HG03575 (cell line): Measurements from ENCODE around the gene HBD.
"Not testable (repeated sequence)": the region's sequence is repeated elsewhere in the genome, so short reads cannot be mapped to it uniquely, and the experiment has no call there.

Source experiments
- ATAC-seq: cut with Tn5 transposase; IDR thresholded peaks from one replicate; pipeline ENCODE4 v1.9.1; 2021; ENCODE audit not compliant: unreplicated experiment, insufficient number of reproducible peaks, low FRiP score; ENCODE audit errors: extremely low read depth

HBD gene

GRCh38 chr11:5254646-5255413 lies 20.5 kb upstream of the HBD start, which contains the start of gene HBG2:
Gene HBG2, minus strand, starts transcription at chr11:5254781. Its CDS starts 53 bp downstream, at chr11:5254728.
- not testable (repeated sequence) for ATAC-seq

GRCh38 chr11:5254023-5254422 lies 19.7 kb upstream of the HBD start:
- ATAC-seq = not testable (repeated sequence)

- not testable (repeated sequence) for ATAC-seq
These were observed 19.2 kb upstream of the HBD start for GRCh38 chr11:5253440-5253839.

GRCh38 chr11:5252919-5253265 lies 18.6 kb upstream of the HBD start:
- no peak for ATAC-seq

- no peak for ATAC-seq
These were observed 18.1 kb upstream of the HBD start for GRCh38 chr11:5252192-5252918.

GRCh38 chr11:5251746-5252145 lies 17.5 kb upstream of the HBD start:
- ATAC-seq = no peak

GRCh38 chr11:5250543-5251204 lies 16.4 kb upstream of the HBD start:
- ATAC-seq = no peak

GRCh38 chr11:5249807-5250396 lies 15.6 kb upstream of the HBD start, which contains the start of gene HBG1:
Gene HBG1, minus strand, starts transcription at chr11:5249857. Its CDS starts 53 bp downstream, at chr11:5249804.
- ATAC-seq = not testable (repeated sequence)

- not testable (repeated sequence) for ATAC-seq
These were observed 14.2 kb upstream of the HBD start for GRCh38 chr11:5248498-5248897.

GRCh38 chr11:5247472-5248192 lies 13.3 kb upstream of the HBD start:
- no peak for ATAC-seq

GRCh38 chr11:5246772-5247471 lies 12.6 kb upstream of the HBD start:
- no peak for ATAC-seq

GRCh38 chr11:5245155-5245554 lies 10.9 kb upstream of the HBD start:
- ATAC-seq = no peak

GRCh38 chr11:5243816-5244180 lies 9.5 kb upstream of the HBD start:
- ATAC-seq = no peak

- ATAC-seq = no peak
These were observed 8.9 kb upstream of the HBD start for GRCh38 chr11:5242933-5243815.

GRCh38 chr11:5242208-5242607 lies 7.9 kb upstream of the HBD start:
- no peak for ATAC-seq

- ATAC-seq = no peak
These were observed 7.2 kb upstream of the HBD start for GRCh38 chr11:5241458-5241857.

- no peak for ATAC-seq
These were observed 6.2 kb upstream of the HBD start for GRCh38 chr11:5240458-5240857.
